Measurements from ENCODE around the gene SCCPDH. TPM values are rescaled to one million over a fixed set of nuclear protein-coding genes. Genes with fewer than 3 reads are reported as not detected.
A peak's percentile ranks its signal among the peaks of the same experiment; 100 is the strongest.
"Not testable (repeated sequence)": the region's sequence is repeated elsewhere in the genome, so short reads cannot be mapped to it uniquely, and the experiment has no call there.

Gene SCCPDH
- total and polyA plus RNA-seq, 10 donors, result 6.8 to 15.8 (median 13.0) TPM

DNA sequence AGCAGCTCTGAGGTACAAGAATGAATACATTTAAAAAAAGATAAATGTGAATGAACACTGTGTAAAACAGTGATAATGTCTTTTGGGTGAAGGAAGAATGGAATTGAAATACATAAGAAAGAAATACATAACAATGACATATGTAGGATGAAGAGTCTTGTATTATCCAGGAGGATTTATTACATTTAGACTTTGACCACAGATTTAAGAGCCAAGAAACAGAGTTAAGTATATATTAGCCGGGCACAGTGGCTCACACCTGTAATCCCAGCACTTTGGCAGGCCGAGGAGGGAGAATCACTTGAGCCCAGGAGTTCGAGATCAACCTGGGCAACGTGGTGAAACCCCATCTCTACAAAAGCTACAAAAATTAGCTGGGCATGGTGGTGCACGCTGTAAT is 79.7 kb downstream of the SCCPDH start:
- TF ChIP-seq, protein P1, sequence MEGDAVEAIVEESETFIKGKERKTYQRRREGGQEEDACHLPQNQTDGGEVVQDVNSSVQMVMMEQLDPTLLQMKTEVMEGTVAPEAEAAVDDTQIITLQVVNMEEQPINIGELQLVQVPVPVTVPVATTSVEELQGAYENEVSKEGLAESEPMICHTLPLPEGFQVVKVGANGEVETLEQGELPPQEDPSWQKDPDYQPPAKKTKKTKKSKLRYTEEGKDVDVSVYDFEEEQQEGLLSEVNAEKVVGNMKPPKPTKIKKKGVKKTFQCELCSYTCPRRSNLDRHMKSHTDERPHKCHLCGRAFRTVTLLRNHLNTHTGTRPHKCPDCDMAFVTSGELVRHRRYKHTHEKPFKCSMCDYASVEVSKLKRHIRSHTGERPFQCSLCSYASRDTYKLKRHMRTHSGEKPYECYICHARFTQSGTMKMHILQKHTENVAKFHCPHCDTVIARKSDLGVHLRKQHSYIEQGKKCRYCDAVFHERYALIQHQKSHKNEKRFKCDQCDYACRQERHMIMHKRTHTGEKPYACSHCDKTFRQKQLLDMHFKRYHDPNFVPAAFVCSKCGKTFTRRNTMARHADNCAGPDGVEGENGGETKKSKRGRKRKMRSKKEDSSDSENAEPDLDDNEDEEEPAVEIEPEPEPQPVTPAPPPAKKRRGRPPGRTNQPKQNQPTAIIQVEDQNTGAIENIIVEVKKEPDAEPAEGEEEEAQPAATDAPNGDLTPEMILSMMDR (IDR thresholded peaks at IDR 0.05 in 8 of 11, conservative IDR thresholded peaks at IDR 0.05 in 3 of 11), result no peak
- TF ChIP-seq POLR2A (IDR thresholded peaks at IDR 0.05) (no peak), POLR2AphosphoS5 (IDR thresholded peaks at IDR 0.05) (no peak)
- Histone ChIP-seq H3K9me3 (peaks cover 0 to 6% (median 0%) of the 10 kb centered on the region in 8 donors), H3K4me1 (no peaks in the 10 kb centered on the region), H3K4me3 (no peak overlapping the region), H3K27me3 (replicated peaks in 1 of 7) (no peaks in the 10 kb centered on the region), H3K36me3 (no peaks in the 10 kb centered on the region), H3K27ac (no peak overlapping the region)
- WGBS, 5 donors, result 86 to 93% (median 90%) methylated on average over 5 of the region's 5 CpGs
- intact Hi-C loops (cut with DNase I; ENCODE audit: low total_unique reads), result no loop called here
- no peak for DNase-seq

DNA sequence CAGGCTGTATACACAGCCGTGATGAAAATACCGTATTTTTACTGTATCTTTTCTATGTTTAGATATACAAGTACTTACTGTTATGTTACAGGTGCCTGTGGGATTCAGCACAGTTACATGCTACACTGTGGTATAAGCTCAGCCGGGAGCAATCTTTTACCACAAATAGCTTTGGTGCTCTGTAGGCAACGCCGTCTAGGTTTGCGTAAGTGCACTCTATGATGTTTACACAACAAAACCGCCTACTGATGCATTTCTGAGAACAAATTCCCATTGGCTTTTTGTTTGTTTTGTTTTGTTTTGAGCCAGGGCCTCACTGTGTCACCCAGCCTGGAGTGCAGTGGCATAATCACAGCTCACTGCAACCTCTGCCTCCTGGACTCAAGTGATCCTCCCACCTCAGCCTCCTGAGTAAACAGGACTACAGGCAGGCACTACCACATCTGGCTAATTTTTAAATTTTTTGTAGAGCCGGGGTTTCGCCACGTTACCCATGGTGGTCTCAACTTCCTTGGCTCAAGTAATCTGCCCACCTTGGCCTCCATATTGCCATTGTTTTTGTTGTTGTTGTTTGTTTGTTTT is 81.0 kb downstream of the SCCPDH start:
- Histone ChIP-seq H3K4me3 (no peak overlapping the region), H3K9me3 (peaks cover 0 to 6% (median 0%) of the 10 kb centered on the region in 8 donors), H3K36me3 (no peaks in the 10 kb centered on the region), H3K27ac (no peak overlapping the region), H3K27me3 (replicated peaks in 1 of 7) (no peaks in the 10 kb centered on the region), H3K4me1 (no peaks in the 10 kb centered on the region)
- intact Hi-C loops (cut with DNase I; ENCODE audit: low total_unique reads), result no loop called here
- 68 to 84% (median 77%) methylated on average over 10 of the region's 10 CpGs for WGBS, 5 donors
- no peak for DNase-seq
- no peak for TF ChIP-seq POLR2A (IDR thresholded peaks at IDR 0.05)
- no peak for TF ChIP-seq POLR2AphosphoS5 (IDR thresholded peaks at IDR 0.05)
- TF ChIP-seq, protein P1 (IDR thresholded peaks at IDR 0.05 in 8 of 11, conservative IDR thresholded peaks at IDR 0.05 in 3 of 11), result no peak

DNA sequence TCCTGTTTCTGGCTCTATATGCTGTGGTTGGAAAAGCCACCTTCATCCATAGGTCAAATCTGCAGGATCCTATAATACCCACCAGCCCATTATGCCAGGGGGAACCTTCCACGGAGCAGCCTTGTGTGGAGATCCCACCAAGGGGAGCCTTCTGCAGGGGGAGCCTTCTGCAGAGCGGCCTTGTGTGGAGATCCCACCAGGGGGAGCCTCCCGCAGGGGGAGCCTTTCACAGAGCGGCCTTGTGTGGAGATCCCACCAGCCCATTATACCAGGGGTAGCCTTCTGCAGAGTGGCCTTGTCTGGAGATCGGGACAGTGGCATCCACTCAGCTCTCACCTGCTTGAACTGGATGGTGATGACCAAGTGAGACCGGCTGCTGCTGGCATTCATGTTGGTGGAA is 85.3 kb downstream of the SCCPDH start:
- intact Hi-C loops (cut with DNase I; ENCODE audit: low total_unique reads), result no loop called here
- no peak overlapping the region for H3K27ac ChIP-seq

DNA sequence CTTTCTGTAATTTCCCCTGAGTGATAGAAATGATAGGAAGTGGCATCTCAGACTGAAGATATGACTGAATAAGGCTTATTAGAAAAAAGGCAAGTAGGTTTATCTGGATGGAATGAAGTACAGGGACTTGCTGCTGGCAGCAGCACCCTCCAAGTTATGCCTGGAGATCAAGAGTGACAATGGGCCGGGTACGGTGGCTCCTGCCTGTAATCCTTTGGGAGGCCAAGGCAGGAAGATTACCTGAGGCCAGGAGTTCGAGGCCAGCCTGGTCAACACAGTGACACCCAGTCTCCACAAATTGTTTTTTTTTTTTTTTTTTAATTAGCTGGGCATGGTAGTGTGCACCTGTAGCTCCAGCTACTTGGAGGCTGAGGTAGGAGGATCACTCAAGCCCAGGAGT is 87.8 kb downstream of the SCCPDH start:
- intact Hi-C loops (cut with DNase I; ENCODE audit: low total_unique reads), result no loop called here
- DNase-seq, result peak; percentile 31

More for the DNA sequence above, 85.3 kb downstream of the SCCPDH start:
- H3K36me3 ChIP-seq, result no peaks in the 10 kb centered on the region
- TF ChIP-seq POLR2AphosphoS5 (IDR thresholded peaks at IDR 0.05), result no peak
- no peak for TF ChIP-seq POLR2A (IDR thresholded peaks at IDR 0.05)
- TF ChIP-seq, protein P1 (IDR thresholded peaks at IDR 0.05 in 8 of 11, conservative IDR thresholded peaks at IDR 0.05 in 3 of 11), result no peak
- 88 to 95% (median 92%) methylated on average over 4 to 6 of the region's 6 CpGs for WGBS, 5 donors
- no peaks in the 10 kb centered on the region for H3K4me1 ChIP-seq
- DNase-seq, result peak; percentile 52
- no peak overlapping the region for H3K4me3 ChIP-seq
- H3K27me3 ChIP-seq (replicated peaks in 1 of 7), result peaks cover 0 to 8% (median 0%) of the 10 kb centered on the region in 7 donors
- no peaks in the 10 kb centered on the region for H3K9me3 ChIP-seq

DNA sequence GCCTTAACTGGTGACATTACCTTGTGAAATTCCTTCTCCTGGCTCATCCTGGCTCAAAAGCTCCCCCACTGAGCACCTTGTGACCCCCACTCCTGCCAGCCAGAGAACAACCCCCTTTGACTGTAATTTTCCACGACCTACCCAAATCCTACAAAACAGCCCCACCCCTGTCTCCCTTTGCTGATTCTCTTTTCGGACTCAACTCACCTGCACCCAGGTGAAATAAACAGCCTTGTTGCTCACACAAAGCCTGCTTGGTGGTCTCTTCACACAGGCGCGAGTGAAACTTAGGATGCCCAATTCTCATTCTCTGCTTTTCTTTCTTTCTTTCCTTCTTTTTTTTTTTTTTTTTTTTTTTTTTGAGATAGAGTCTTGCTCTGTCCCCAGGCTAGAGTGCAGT is 89.1 kb downstream of the SCCPDH start:
- not testable (repeated sequence) for H3K27ac ChIP-seq
- 84 to 94% (median 86%) methylated on average over 4 of the region's 4 CpGs for WGBS, 5 donors

More for the DNA sequence above, 87.8 kb downstream of the SCCPDH start:
- WGBS, 5 donors, result 79 to 88% (median 84%) methylated on average over 3 of the region's 3 CpGs
- no peaks in the 10 kb centered on the region for H3K36me3 ChIP-seq
- TF ChIP-seq, protein P1 (IDR thresholded peaks at IDR 0.05 in 8 of 11, conservative IDR thresholded peaks at IDR 0.05 in 3 of 11), result no peak
- peaks cover 0 to 15% (median 0%) of the 10 kb centered on the region in 7 donors for H3K27me3 ChIP-seq (replicated peaks in 1 of 7)
- no peaks in the 10 kb centered on the region for H3K9me3 ChIP-seq
- H3K27ac ChIP-seq, result no peak overlapping the region
- H3K4me1 ChIP-seq, result no peaks in the 10 kb centered on the region
- no peak overlapping the region for H3K4me3 ChIP-seq

More for the DNA sequence above, 89.1 kb downstream of the SCCPDH start:
- H3K9me3 ChIP-seq; H3K36me3 ChIP-seq; H3K4me3 ChIP-seq; DNase-seq; intact Hi-C loops (cut with DNase I; ENCODE audit: low total_unique reads); H3K4me1 ChIP-seq: not testable (repeated sequence)
- peaks cover 0 to 15% (median 0%) of the 10 kb centered on the region in 7 donors for H3K27me3 ChIP-seq (replicated peaks in 1 of 7)
